ENCODE data around the gene GALNT17.

DNA sequence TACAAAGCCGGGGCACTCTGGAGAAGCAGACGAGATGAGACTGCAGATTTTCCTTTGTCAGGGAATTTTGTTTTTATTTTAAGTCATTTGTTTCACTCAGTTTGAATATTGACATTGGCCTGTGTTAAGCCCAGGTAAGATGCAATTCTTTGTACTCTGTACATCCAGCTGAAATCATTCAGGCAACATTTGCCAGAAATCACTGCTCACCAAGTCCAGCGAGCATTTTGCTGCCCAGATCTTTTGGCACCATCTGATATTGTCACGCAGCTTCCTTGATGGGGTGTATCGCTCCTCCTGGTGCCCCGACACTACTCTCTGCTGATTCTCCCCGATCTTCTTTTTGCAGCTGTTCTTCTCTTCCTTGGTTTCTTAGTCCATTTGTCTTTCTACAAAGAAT is 261.7 kb downstream of the GALNT17 start:
- TF ChIP-seq POLR2A (IDR thresholded peaks at IDR 0.05; ENCODE audit: low read length) (no peak), CEBPB (IDR thresholded peaks at IDR 0.05) (no peak), POLR2AphosphoS2 (conservative IDR thresholded peaks at IDR 0.05; ENCODE audit: low read length) (no peak), ZNF302 (CRISPR knock-in tag; IDR thresholded peaks at IDR 0.05) (no peak), ESRRA (IDR thresholded peaks at IDR 0.05; ENCODE audit: borderline replicate concordance, low read length) (no peak), BHLHE40 (IDR thresholded peaks at IDR 0.05; ENCODE audit: low read depth, low read length) (no peak), MAFK (IDR thresholded peaks at IDR 0.05; ENCODE audit: partially characterized antibody) (no peak), KDM5A (IDR thresholded peaks at IDR 0.05) (no peak), HDAC2 (IDR thresholded peaks at IDR 0.05) (no peak), JUN (IDR thresholded peaks at IDR 0.05) (no peak), RFX5 (IDR thresholded peaks at IDR 0.05) (no peak)
- TF ChIP-seq, protein P1, sequence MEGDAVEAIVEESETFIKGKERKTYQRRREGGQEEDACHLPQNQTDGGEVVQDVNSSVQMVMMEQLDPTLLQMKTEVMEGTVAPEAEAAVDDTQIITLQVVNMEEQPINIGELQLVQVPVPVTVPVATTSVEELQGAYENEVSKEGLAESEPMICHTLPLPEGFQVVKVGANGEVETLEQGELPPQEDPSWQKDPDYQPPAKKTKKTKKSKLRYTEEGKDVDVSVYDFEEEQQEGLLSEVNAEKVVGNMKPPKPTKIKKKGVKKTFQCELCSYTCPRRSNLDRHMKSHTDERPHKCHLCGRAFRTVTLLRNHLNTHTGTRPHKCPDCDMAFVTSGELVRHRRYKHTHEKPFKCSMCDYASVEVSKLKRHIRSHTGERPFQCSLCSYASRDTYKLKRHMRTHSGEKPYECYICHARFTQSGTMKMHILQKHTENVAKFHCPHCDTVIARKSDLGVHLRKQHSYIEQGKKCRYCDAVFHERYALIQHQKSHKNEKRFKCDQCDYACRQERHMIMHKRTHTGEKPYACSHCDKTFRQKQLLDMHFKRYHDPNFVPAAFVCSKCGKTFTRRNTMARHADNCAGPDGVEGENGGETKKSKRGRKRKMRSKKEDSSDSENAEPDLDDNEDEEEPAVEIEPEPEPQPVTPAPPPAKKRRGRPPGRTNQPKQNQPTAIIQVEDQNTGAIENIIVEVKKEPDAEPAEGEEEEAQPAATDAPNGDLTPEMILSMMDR (IDR thresholded peaks at IDR 0.05): no peak
- TF ChIP-seq, protein P2, sequence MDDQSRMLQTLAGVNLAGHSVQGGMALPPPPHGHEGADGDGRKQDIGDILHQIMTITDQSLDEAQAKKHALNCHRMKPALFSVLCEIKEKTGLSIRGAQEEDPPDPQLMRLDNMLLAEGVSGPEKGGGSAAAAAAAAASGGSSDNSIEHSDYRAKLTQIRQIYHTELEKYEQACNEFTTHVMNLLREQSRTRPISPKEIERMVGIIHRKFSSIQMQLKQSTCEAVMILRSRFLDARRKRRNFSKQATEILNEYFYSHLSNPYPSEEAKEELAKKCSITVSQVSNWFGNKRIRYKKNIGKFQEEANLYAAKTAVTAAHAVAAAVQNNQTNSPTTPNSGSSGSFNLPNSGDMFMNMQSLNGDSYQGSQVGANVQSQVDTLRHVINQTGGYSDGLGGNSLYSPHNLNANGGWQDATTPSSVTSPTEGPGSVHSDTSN (IDR thresholded peaks at IDR 0.05): no peak
